Astrocyte (in vitro differentiated cells and primary cell): ENCODE data around the gene ADAMTS13. TPM values are rescaled to one million over a fixed set of nuclear protein-coding genes. Genes with fewer than 3 reads are reported as not detected.
A peak's percentile ranks its signal among the peaks of the same experiment; 100 is the strongest.

ENCODE experiments used
- DNase-seq: peaks from one replicate; pipeline ENCODE4 v3.0.0-alpha.2; 2010; ENCODE audit warnings: low read depth
- FAIRE-seq: peaks from 2 replicates; lab custom pipeline; 2011; peaks lifted over from hg19 to GRCh38; lab: Jason Lieb, UNC
- H2AFZ ChIP-seq: 2 replicates; pipeline ENCODE4 v1.6.0; 2012; ENCODE audit warnings: low read depth, low read length, inconsistent platforms
- H3K27ac ChIP-seq: 2 replicates; pipeline ENCODE4 v1.5.1; 2011; ENCODE audit warnings: low read depth, low read length, inconsistent platforms
- H3K27me3 ChIP-seq: 2 replicates; pipeline ENCODE4 v1.6.0; 2011; ENCODE audit warnings: low read length, inconsistent platforms; ENCODE audit not compliant: insufficient read depth
- H3K36me3 ChIP-seq: 2 replicates; pipeline ENCODE4 v1.5.1; 2011; ENCODE audit warnings: low read length, inconsistent platforms; ENCODE audit not compliant: insufficient read depth
- H3K4me1 ChIP-seq: 2 replicates; pipeline ENCODE4 v1.5.1; 2011; ENCODE audit warnings: low read length, inconsistent platforms; ENCODE audit not compliant: insufficient read depth
- H3K4me2 ChIP-seq: 2 replicates; pipeline ENCODE4 v1.6.0; 2012; ENCODE audit warnings: low read length, inconsistent platforms
- H3K4me3 ChIP-seq: 2 replicates; pipeline ENCODE4 v1.5.1; 2011; ENCODE audit warnings: low read depth, mild to moderate bottlenecking, low read length, inconsistent platforms; ENCODE audit not compliant: insufficient read depth
- H3K79me2 ChIP-seq: 2 replicates; pipeline ENCODE4 v1.6.0; 2012; ENCODE audit warnings: mild to moderate bottlenecking, low read length, inconsistent platforms; ENCODE audit not compliant: insufficient read depth
- H3K9ac ChIP-seq: 2 replicates; pipeline ENCODE4 v1.6.0; 2012; ENCODE audit warnings: mild to moderate bottlenecking, low read length, inconsistent platforms
- H3K9me3 ChIP-seq: 2 replicates; pipeline ENCODE4 v1.5.1; 2012; ENCODE audit warnings: low read depth, mild to moderate bottlenecking, low read length, inconsistent platforms; ENCODE audit not compliant: insufficient read depth
- H4K20me1 ChIP-seq: 2 replicates; pipeline ENCODE4 v1.6.0; 2012; ENCODE audit warnings: low read length, inconsistent platforms; ENCODE audit not compliant: insufficient read depth
- H3K27ac Mint-ChIP-seq: one replicate; pipeline ENCODE4 v1.8.0; 2021; ENCODE audit warnings: mild to moderate bottlenecking, mixed read lengths; ENCODE audit not compliant: unreplicated experiment
- H3K27me3 Mint-ChIP-seq: one replicate; pipeline ENCODE4 v1.8.0; 2021; ENCODE audit warnings: low read depth, mixed read lengths; ENCODE audit not compliant: unreplicated experiment
- H3K36me3 Mint-ChIP-seq: one replicate; pipeline ENCODE4 v1.8.0; 2021; ENCODE audit warnings: low read depth, mixed read lengths; ENCODE audit not compliant: unreplicated experiment
- H3K4me1 Mint-ChIP-seq: one replicate; pipeline ENCODE4 v1.8.0; 2021; ENCODE audit warnings: low read depth, mixed read lengths; ENCODE audit not compliant: unreplicated experiment
- H3K4me3 Mint-ChIP-seq: one replicate; pipeline ENCODE4 v1.8.0; 2021; ENCODE audit warnings: mild to moderate bottlenecking, moderate library complexity, mixed read lengths; ENCODE audit not compliant: unreplicated experiment
- H3K9me3 Mint-ChIP-seq: one replicate; pipeline ENCODE4 v1.8.0; 2021; ENCODE audit warnings: mild to moderate bottlenecking, mixed read lengths; ENCODE audit not compliant: unreplicated experiment
- CTCF ChIP-seq: IDR thresholded peaks from 2 replicates; pipeline ENCODE4 v1.5.1; 2011; ENCODE audit warnings: low read depth, mild to moderate bottlenecking, inconsistent platforms, low read length, moderate library complexity; ENCODE audit not compliant: insufficient read depth
- EZH2 ChIP-seq: IDR thresholded peaks from 2 replicates; pipeline ENCODE4 v1.6.1; 2012; ENCODE audit warnings: mild to moderate bottlenecking, low read length, inconsistent platforms; ENCODE audit not compliant: insufficient read depth
- total RNA-seq: library from RNA; stranded (reverse); gene quantifications from 2 replicates; pipeline ENCODE4 v1.2.1, GENCODE V29; 2021

Gene ADAMTS13
- total RNA-seq, 1 donor from 2014 or later, result 5.6 TPM

- Histone ChIP-seq H3K27me3 (no peaks in the 10 kb centered on the region), H3K36me3 (no peaks in the 10 kb centered on the region), H3K79me2 (peaks cover 15% of the 10 kb centered on the region), H4K20me1 (peaks cover 9% of the 10 kb centered on the region), H3K4me1 (peaks cover 4% of the 10 kb centered on the region), H3K27ac (no peak overlapping the region), H3K4me2 (no peak overlapping the region), H2AFZ (peak overlapping the region; percentile 33), H3K9ac (no peak overlapping the region), H3K9me3 (peaks cover 5% of the 10 kb centered on the region), H3K4me3 (no peak overlapping the region)
- peaks cover 1% of the 10 kb centered on the region for H3K9me3 Mint-ChIP-seq
- H3K4me3 Mint-ChIP-seq, result no peak overlapping the region
- FAIRE-seq (no peak), DNase-seq (no peak)
- H3K4me1 Mint-ChIP-seq, result peaks cover 1% of the 10 kb centered on the region
- TF ChIP-seq CTCF (no peak), EZH2 (no peak)
- no peaks in the 10 kb centered on the region for H3K27me3 Mint-ChIP-seq
- H3K27ac Mint-ChIP-seq, result no peak overlapping the region
- no peaks in the 10 kb centered on the region for H3K36me3 Mint-ChIP-seq
Observed at GRCh38 chr9:133379153-133380086, 42.7 kb upstream of the ADAMTS13 start.

GRCh38 chr9:133380734-133381133 is 41.4 kb upstream of the ADAMTS13 start:
- H3K4me3 Mint-ChIP-seq, result no peak overlapping the region
- peaks cover 2% of the 10 kb centered on the region for H3K79me2 ChIP-seq
- FAIRE-seq, result no peak

More at GRCh38 chr9:133380734-133381133, 41.4 kb upstream of the ADAMTS13 start:
- TF ChIP-seq CTCF, result no peak
- TF ChIP-seq EZH2, result no peak
- peaks cover 1% of the 10 kb centered on the region for H3K4me1 Mint-ChIP-seq
- Histone ChIP-seq H4K20me1 (no peaks in the 10 kb centered on the region), H3K9me3 (peaks cover 5% of the 10 kb centered on the region), H3K27ac (no peak overlapping the region), H2AFZ (no peak overlapping the region), H3K4me2 (no peak overlapping the region), H3K27me3 (no peaks in the 10 kb centered on the region), H3K9ac (no peak overlapping the region), H3K4me1 (peaks cover 4% of the 10 kb centered on the region), H3K4me3 (no peak overlapping the region), H3K36me3 (no peaks in the 10 kb centered on the region)
- H3K36me3 Mint-ChIP-seq, result no peaks in the 10 kb centered on the region
- H3K27me3 Mint-ChIP-seq, result no peaks in the 10 kb centered on the region
- peaks cover 1% of the 10 kb centered on the region for H3K9me3 Mint-ChIP-seq
- no peak for DNase-seq
- H3K27ac Mint-ChIP-seq, result no peak overlapping the region
